ENCODE results near the gene CACNG4.

Gene CACNG4

GRCh38 chr17:67053438-67054000 is 89.0 kb downstream of the CACNG4 start:
- no peak for DNase-seq (ENCODE audit: low read depth in 2 of 2)
- no peak for TF ChIP-seq CTCF (IDR thresholded peaks at IDR 0.05; ENCODE audit: low read depth, low read length)
- no peak overlapping the region for H3K4me3 ChIP-seq (replicated peaks in 1 of 2; ENCODE audit: low read depth in 2 of 2, low read length in 2 of 2)

GRCh38 chr17:67054011-67054591 is 89.6 kb downstream of the CACNG4 start:
- no peak for TF ChIP-seq CTCF (IDR thresholded peaks at IDR 0.05; ENCODE audit: low read depth, low read length)
- no peak overlapping the region for H3K4me3 ChIP-seq (replicated peaks in 1 of 2; ENCODE audit: low read depth in 2 of 2, low read length in 2 of 2)
- no peak for DNase-seq (ENCODE audit: low read depth in 2 of 2)

- DNase-seq (ENCODE audit: low read depth in 2 of 2), result no peak
- no peak for TF ChIP-seq CTCF (IDR thresholded peaks at IDR 0.05; ENCODE audit: low read depth, low read length)
These were observed 90.1 kb downstream of the CACNG4 start for GRCh38 chr17:67054608-67055007.

GRCh38 chr17:67055041-67055443 is 90.5 kb downstream of the CACNG4 start:
- TF ChIP-seq CTCF (IDR thresholded peaks at IDR 0.05; ENCODE audit: low read depth, low read length), result no peak

More at GRCh38 chr17:67054608-67055007, 90.1 kb downstream of the CACNG4 start:
- H3K4me3 ChIP-seq (replicated peaks in 1 of 2; ENCODE audit: low read depth in 2 of 2, low read length in 2 of 2), result no peak overlapping the region

GRCh38 chr17:67055811-67056745 is 91.6 kb downstream of the CACNG4 start:
- DNase-seq (ENCODE audit: low read depth in 2 of 2), result no peak
- no peak for TF ChIP-seq CTCF (IDR thresholded peaks at IDR 0.05; ENCODE audit: low read depth, low read length)
- H3K4me3 ChIP-seq (replicated peaks in 1 of 2; ENCODE audit: low read depth in 2 of 2, low read length in 2 of 2), result no peak overlapping the region

More at GRCh38 chr17:67055041-67055443, 90.5 kb downstream of the CACNG4 start:
- H3K4me3 ChIP-seq (replicated peaks in 1 of 2; ENCODE audit: low read depth in 2 of 2, low read length in 2 of 2), result no peak overlapping the region
- DNase-seq (ENCODE audit: low read depth in 2 of 2), result no peak

GRCh38 chr17:67056746-67057490 is 92.4 kb downstream of the CACNG4 start:
- H3K4me3 ChIP-seq (replicated peaks in 1 of 2; ENCODE audit: low read depth in 2 of 2, low read length in 2 of 2), result no peak overlapping the region
- TF ChIP-seq CTCF (IDR thresholded peaks at IDR 0.05; ENCODE audit: low read depth, low read length), result no peak
- DNase-seq (ENCODE audit: low read depth in 2 of 2), result no peak

Data from cardiac fibroblast (primary cell).